ENCODE data around the gene CORO1C.

The CORO1C gene

GRCh38 chr12:108646600-108647579 is 84.4 kb downstream of the CORO1C start:
- DNase-seq = no peak

- DNase-seq = no peak
Measured at GRCh38 chr12:108645686-108646599, 85.4 kb downstream of the CORO1C start.

- no peak for DNase-seq
Measured at GRCh38 chr12:108644811-108645120, 86.6 kb downstream of the CORO1C start.

- DNase-seq = no peak
Measured at GRCh38 chr12:108643941-108644810, 87.1 kb downstream of the CORO1C start.

- DNase-seq = no peak
Measured at GRCh38 chr12:108642899-108643654, 88.2 kb downstream of the CORO1C start.

- DNase-seq = peak; percentile 22
Measured at GRCh38 chr12:108642269-108642870, 88.9 kb downstream of the CORO1C start.

- DNase-seq = no peak
Measured at GRCh38 chr12:108641446-108642268, 89.7 kb downstream of the CORO1C start.

GRCh38 chr12:108640802-108641445 is 90.4 kb downstream of the CORO1C start:
- DNase-seq = no peak

- no peak for DNase-seq
Measured at GRCh38 chr12:108638997-108639822, 92.1 kb downstream of the CORO1C start.

- DNase-seq = no peak
Measured at GRCh38 chr12:108638141-108638827, 93.0 kb downstream of the CORO1C start.

GRCh38 chr12:108637222-108637971 is 93.9 kb downstream of the CORO1C start:
- no peak for DNase-seq

- no peak for DNase-seq
Measured at GRCh38 chr12:108635997-108636808, 95.1 kb downstream of the CORO1C start.

GRCh38 chr12:108635201-108635996 is 95.9 kb downstream of the CORO1C start:
- DNase-seq = no peak

GRCh38 chr12:108634341-108634751 is 97.0 kb downstream of the CORO1C start:
- DNase-seq = no peak

GRCh38 chr12:108633534-108634248 is 97.6 kb downstream of the CORO1C start, which contains the start of gene SELPLG:
TSS of gene SELPLG (minus strand) at chr12:108633894. CDS start at chr12:108624307, 9,587 bp downstream.
- no peak for DNase-seq

Data from NCI-H774 (cell line).